ENCODE data around the gene TUBA3E. TPM values are rescaled to one million over a fixed set of nuclear protein-coding genes. Genes with fewer than 3 reads are reported as not detected.
"Not testable (repeated sequence)": the region's sequence is repeated elsewhere in the genome, so short reads cannot be mapped to it uniquely, and the experiment has no call there.

The TUBA3E gene
- total and polyA plus RNA-seq, 9 of the 15 experiments (the other 6 are each of a cell fraction or from before 2014, with no cell fraction given): 0.09 to 0.30 (median 0.13) TPM; not detected in 3

- CTCF ChIA-PET (ENCODE audit: low intra/inter-chr PET ratio); POLR2A ChIA-PET: not testable (repeated sequence)
- 95% methylated on average over 15 of the region's 23 CpGs for WGBS (ENCODE audit: insufficient coverage, low coverage, missing lambda C conversion rate)
These were observed 44.4 kb downstream of the TUBA3E start for GRCh38 chr2:130153721-130154422.

DNA sequence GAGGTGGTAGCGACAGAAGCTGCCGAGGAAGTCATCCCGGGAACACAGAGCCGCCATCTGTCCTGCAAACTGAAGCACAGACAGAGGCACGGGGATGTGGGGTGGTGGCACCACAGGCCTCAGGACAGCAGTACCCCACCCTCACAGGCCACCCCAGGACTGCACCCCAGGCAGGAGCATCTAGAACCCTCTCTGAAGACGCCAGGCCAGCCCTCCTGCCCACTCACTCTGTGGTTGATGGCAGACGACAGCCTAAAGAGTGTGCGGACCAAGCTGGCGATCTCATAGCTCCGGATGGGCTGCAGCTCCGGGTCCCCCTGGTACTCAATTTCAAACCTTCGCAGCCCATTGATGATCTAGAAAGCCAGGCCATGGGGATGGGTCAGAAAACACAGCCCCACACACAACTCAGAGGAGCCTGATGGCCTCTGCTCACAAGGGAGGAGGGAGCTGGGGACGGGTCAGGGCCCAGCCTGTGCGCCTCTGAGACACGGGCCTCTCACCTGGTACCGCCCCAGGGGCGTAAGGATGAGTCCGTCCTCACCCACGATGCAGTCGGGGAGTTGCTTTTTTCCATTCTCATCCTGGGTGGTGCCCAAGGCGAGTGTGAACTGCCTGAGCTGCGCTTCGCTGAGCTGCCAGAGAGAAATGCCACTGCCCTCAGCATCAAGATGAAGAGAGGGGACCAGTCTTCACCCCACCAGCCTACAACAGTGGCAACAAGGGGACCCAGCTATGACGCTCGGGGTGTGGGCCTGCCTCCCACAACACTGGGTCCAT is 45.2 kb downstream of the TUBA3E start:
- DNase-seq (ENCODE audit: extremely low read depth in 1 of 4, low spot score in 3 of 4) (no peak), FAIRE-seq (no peak), ATAC-seq (no peak)
- Histone ChIP-seq H3K9ac (ENCODE audit: insufficient read depth in 1 of 2, low read depth in 2 of 2, low read length in 2 of 2) (no peak overlapping the region), H3K4me3 (no peak overlapping the region), H4K20me1 (replicated peaks; ENCODE audit: control insufficient read depth, insufficient read depth, low read length) (no peaks in the 10 kb centered on the region; the same call in 1 of the 2 replicates), H3K9me1 (ENCODE audit: control insufficient read depth, insufficient read depth, low read length) (no peaks in the 10 kb centered on the region), H3K27ac (ENCODE audit: extremely low read depth, low read depth, low read length) (no peak overlapping the region), H3K36me3 (ENCODE audit: control insufficient read depth, insufficient read depth, low read length) (peaks cover 42% of the 10 kb centered on the region; the same call in 1 of the 3 replicates), H3K4me1 (replicated peaks in 1 of 2; ENCODE audit: control insufficient read depth in 2 of 2, insufficient read depth in 2 of 2, low read length in 2 of 2) (peaks cover 0 to 19% of the 10 kb centered on the region in 2 experiments; a peak in 3 of 5 replicates), H2AFZ (ENCODE audit: low read depth, low read length) (no peak overlapping the region), H3K27me3 (ENCODE audit: control insufficient read depth in 2 of 2, insufficient read depth in 2 of 2, low read length in 2 of 2) (no peaks in the 10 kb centered on the region), H3K9me3 (replicated peaks; ENCODE audit: control insufficient read depth, insufficient read depth, low read depth, low read length) (no peaks in the 10 kb centered on the region), H3K4me2 (ENCODE audit: insufficient read depth, low read length) (no peak overlapping the region), H3K79me2 (ENCODE audit: control insufficient read depth, insufficient read depth, low read length) (no peaks in the 10 kb centered on the region)
- ChIA-PET POLR2A (interaction anchor here (0.7 kb wide), 1 partner anchor 22 kb away, joined by 3 read pairs; no protein-coding TSS in a partner anchor), CTCF (ENCODE audit: low intra/inter-chr PET ratio) (no interaction called here)
- intact Hi-C loops (cut with micrococcal nuclease): no loop called here
- BruUV-seq (replicated peaks): no TSS peak
- in situ Hi-C loops (cut with MboI): no loop called here
- WGBS (ENCODE audit: insufficient coverage, low coverage, missing lambda C conversion rate): 95% methylated on average over 18 of the region's 25 CpGs
- TF ChIP-seq PREB (CRISPR knock-in tag; IDR thresholded peaks at IDR 0.05) (no peak), POLR2G (IDR thresholded peaks at IDR 0.05; ENCODE audit: low read depth, low read length) (peak; percentile 9; the same call in 1 of the 2 replicates)

More at GRCh38 chr2:130153721-130154422, 44.4 kb downstream of the TUBA3E start:
- H3K4me3 ChIP-seq; H3K4me2 ChIP-seq (ENCODE audit: insufficient read depth, low read length); ATAC-seq; H3K9me1 ChIP-seq (ENCODE audit: control insufficient read depth, insufficient read depth, low read length); in situ Hi-C loops (cut with MboI); intact Hi-C loops (cut with micrococcal nuclease); H3K9ac ChIP-seq (ENCODE audit: insufficient read depth in 1 of 2, low read depth in 2 of 2, low read length in 2 of 2); DNase-seq (ENCODE audit: extremely low read depth in 1 of 4, low spot score in 3 of 4); H3K79me2 ChIP-seq (ENCODE audit: control insufficient read depth, insufficient read depth, low read length); H3K9me3 ChIP-seq (replicated peaks; ENCODE audit: control insufficient read depth, insufficient read depth, low read depth, low read length); H3K27me3 ChIP-seq (ENCODE audit: control insufficient read depth in 2 of 2, insufficient read depth in 2 of 2, low read length in 2 of 2); H2AFZ ChIP-seq (ENCODE audit: low read depth, low read length); BruUV-seq (replicated peaks); H4K20me1 ChIP-seq (replicated peaks; ENCODE audit: control insufficient read depth, insufficient read depth, low read length); H3K27ac ChIP-seq (ENCODE audit: extremely low read depth, low read depth, low read length): not testable (repeated sequence)
- Histone ChIP-seq H3K4me1 (replicated peaks in 1 of 2; ENCODE audit: control insufficient read depth in 2 of 2, insufficient read depth in 2 of 2, low read length in 2 of 2) (peaks cover 0 to 19% of the 10 kb centered on the region in 2 experiments; a peak in 3 of 5 replicates), H3K36me3 (ENCODE audit: control insufficient read depth, insufficient read depth, low read length) (peaks cover 47% of the 10 kb centered on the region; the same call in 1 of the 3 replicates)
- peak; percentile 32 for FAIRE-seq
- TF ChIP-seq POLR2G (IDR thresholded peaks at IDR 0.05; ENCODE audit: low read depth, low read length): peak; percentile 27; the same call in 1 of the 2 replicates

Data from K562 (cell line).